Activated CD4-positive, alpha-beta memory T cell treated with anti-CD3 and anti-CD28 coated beads for 36 hours (primary cell): ENCODE results near the gene LRRC73. TPM values are rescaled to one million over a fixed set of nuclear protein-coding genes. Genes with fewer than 3 reads are reported as not detected.
"Not testable (repeated sequence)": the region's sequence is repeated elsewhere in the genome, so short reads cannot be mapped to it uniquely, and the experiment has no call there.

Source experiments
- CTCF ChIA-PET: fragments of 350-600 bp; sonication (Branson Sonifier 250); formaldehyde crosslinking; loops from one replicate; lab custom pipeline; 2021; ENCODE audit warnings: antibody characterized with exemption, inconsistent platforms; lab: Charles Lee
- POLR2A ChIA-PET: fragments of 350-600 bp; sonication (Branson Sonifier 250); formaldehyde crosslinking; loops from one replicate; lab custom pipeline; 2021; ENCODE audit warnings: antibody characterized with exemption; lab: Charles Lee
- DNase-seq: peaks from one replicate; pipeline ENCODE4 v3.0.0-alpha.2; 2020
- H3K27ac Mint-ChIP-seq: one replicate; pipeline ENCODE4 v1.8.0; 2021; ENCODE audit warnings: mixed read lengths
- H3K27me3 Mint-ChIP-seq: one replicate; pipeline ENCODE4 v1.8.0; 2021; ENCODE audit warnings: mixed read lengths
- H3K36me3 Mint-ChIP-seq: one replicate; pipeline ENCODE4 v1.8.0; 2021; ENCODE audit warnings: mixed read lengths
- H3K4me1 Mint-ChIP-seq: one replicate; pipeline ENCODE4 v1.8.0; 2021; ENCODE audit warnings: low read depth, mixed read lengths
- H3K4me3 Mint-ChIP-seq: one replicate; pipeline ENCODE4 v1.8.0; 2021; ENCODE audit warnings: mild to moderate bottlenecking, mixed read lengths
- H3K9me3 Mint-ChIP-seq: one replicate; pipeline ENCODE4 v1.8.0; 2021; ENCODE audit warnings: mixed read lengths
- intact Hi-C: fragments of 100-400 bp; cut with micrococcal nuclease; formaldehyde crosslinking; loops from one replicate; pipeline ENCODE4 v1.15.1; 2023
- total RNA-seq, 2 experiments: library from RNA; stranded (reverse); gene quantifications; one replicate each; pipeline ENCODE4 v1.2.3, GENCODE V29; 2021

Gene LRRC73
- total RNA-seq, 2 experiments from 2014 or later: 0.12 TPM; not detected in 1

DNA sequence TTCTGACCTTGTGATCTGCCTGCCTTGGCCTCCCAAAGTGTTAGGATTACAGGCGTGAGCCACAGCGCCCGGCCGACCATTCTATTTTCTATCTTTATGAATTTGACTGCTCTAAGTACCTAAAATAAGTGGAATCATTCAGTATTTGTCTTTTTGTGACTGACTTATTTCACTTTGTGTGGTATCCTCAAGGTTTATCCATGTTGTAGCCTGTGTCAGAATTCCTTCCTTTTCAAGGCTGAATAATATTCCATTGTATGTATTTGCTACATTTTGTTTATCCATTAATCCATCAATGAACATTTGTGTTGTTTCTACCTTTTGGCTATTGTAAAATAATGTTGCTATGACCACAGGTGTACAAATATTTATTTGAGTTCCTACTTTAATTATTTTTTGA lies 37.6 kb downstream of the LRRC73 start:
- no peak for DNase-seq
- Mint-ChIP-seq H3K9me3 (no peaks in the 10 kb centered on the region), H3K27me3 (peaks cover 11% of the 10 kb centered on the region), H3K36me3 (no peaks in the 10 kb centered on the region), H3K27ac (no peak overlapping the region), H3K4me1 (peaks cover 10% of the 10 kb centered on the region), H3K4me3 (no peak overlapping the region)
- ChIA-PET CTCF (no interaction called here), POLR2A (no interaction called here)
- intact Hi-C loops: no loop called here

- intact Hi-C loops: no loop called here
- Mint-ChIP-seq H3K27ac (no peak overlapping the region), H3K4me1 (no peaks in the 10 kb centered on the region), H3K9me3 (no peaks in the 10 kb centered on the region), H3K4me3 (no peak overlapping the region), H3K27me3 (peaks cover 15% of the 10 kb centered on the region), H3K36me3 (no peaks in the 10 kb centered on the region)
- no peak for DNase-seq
- ChIA-PET CTCF (interaction anchor here (0.8 kb wide), 1 partner anchor 36 kb away, joined by 3 read pairs; no protein-coding TSS in a partner anchor), POLR2A (no interaction called here)
These were observed 38.7 kb downstream of the LRRC73 start for GRCh38 chr6:43471399-43471798.

- Mint-ChIP-seq H3K36me3 (no peaks in the 10 kb centered on the region), H3K4me3 (no peak overlapping the region)
- CTCF ChIA-PET: interaction anchor here (0.8 kb wide), 1 partner anchor 36 kb away, joined by 3 read pairs; no protein-coding TSS in a partner anchor
These were observed 40.2 kb downstream of the LRRC73 start for GRCh38 chr6:43469947-43470346.

DNA sequence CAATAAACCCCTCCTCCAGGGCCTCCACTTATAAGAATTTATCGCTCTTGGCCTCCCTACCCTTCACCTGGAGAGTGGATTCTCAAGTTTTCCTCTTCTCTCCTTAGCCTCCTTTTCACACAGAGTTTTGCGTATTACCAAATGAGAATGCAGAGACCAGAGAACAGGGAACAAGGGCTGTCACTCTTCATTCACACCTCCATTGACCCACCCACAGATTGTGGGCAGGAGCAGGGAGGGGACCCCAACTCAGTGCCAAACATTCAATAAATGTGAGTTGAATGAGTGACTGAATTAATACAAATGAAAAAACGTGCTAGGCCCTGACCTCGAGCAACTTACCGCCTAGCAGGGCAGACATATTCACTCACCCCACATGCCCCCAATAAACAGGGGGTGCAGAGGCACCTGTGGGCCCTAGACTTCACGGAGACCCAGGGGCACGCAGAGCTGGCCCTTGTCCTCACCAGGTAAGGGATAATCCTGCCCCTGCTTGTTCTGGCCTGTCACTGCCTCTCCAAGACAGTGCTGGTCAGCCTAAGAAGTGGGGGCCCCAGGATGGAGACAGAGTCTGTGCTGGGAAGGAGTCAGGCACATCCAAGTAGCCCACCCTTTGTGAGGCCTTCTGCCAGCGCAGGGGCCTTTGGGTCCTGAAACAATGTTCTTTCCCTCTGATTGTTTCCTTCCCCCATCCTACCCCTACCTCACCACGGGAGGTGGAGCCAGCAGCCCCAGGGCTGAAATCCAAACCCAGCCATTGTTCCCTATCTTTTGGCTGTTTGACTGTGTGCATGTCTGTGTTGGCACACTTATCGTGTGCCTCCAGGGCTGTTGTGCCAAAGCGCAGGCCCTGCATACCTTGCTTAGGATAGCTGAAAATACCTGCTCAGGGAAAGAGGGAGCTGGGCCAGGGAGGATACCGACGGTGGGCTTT lies 41.1 kb downstream of the LRRC73 start:
- Mint-ChIP-seq H3K4me3 (no peak overlapping the region), H3K4me1 (no peaks in the 10 kb centered on the region), H3K36me3 (no peaks in the 10 kb centered on the region), H3K27ac (no peak overlapping the region), H3K9me3 (no peaks in the 10 kb centered on the region), H3K27me3 (peaks cover 19% of the 10 kb centered on the region)
- DNase-seq: no peak
- intact Hi-C loops: no loop called here
- CTCF ChIA-PET: no interaction called here
- POLR2A ChIA-PET: no interaction called here

More at GRCh38 chr6:43469947-43470346, 40.2 kb downstream of the LRRC73 start:
- no peaks in the 10 kb centered on the region for H3K9me3 Mint-ChIP-seq
- peak; percentile 13 for DNase-seq
- H3K27me3 Mint-ChIP-seq: peaks cover 18% of the 10 kb centered on the region
- POLR2A ChIA-PET: no interaction called here
- intact Hi-C loops: no loop called here
- H3K27ac Mint-ChIP-seq: no peak overlapping the region
- no peaks in the 10 kb centered on the region for H3K4me1 Mint-ChIP-seq

DNA sequence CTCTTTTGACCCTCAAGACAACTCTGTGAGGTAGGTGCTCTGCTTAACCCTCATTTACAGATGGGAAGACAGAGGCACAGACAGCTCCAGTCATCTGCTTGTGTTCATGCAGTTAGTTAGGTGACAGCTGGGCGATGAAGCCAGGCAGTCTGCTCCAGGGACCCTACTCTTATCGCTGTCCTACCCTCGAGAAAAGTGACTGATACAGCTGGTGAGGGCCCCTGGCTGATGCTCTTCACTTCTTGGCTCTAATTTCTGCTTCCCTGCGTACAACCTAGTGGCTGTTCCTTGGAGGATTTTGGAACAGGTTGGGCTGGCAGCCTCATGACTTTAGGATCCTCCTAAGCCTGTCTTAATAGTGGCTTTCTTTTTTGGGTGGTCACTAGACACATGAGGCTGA lies 41.9 kb downstream of the LRRC73 start:
- intact Hi-C loops: no loop called here
- H3K4me1 Mint-ChIP-seq: no peaks in the 10 kb centered on the region
- H3K27ac Mint-ChIP-seq: no peak overlapping the region
- DNase-seq: no peak
- POLR2A ChIA-PET: no interaction called here
- CTCF ChIA-PET: interaction anchor here (1.2 kb wide), 1 partner anchor 39 kb away, joined by 5 read pairs; no protein-coding TSS in a partner anchor
- H3K4me3 Mint-ChIP-seq: no peak overlapping the region
- peaks cover 19% of the 10 kb centered on the region for H3K27me3 Mint-ChIP-seq
- no peaks in the 10 kb centered on the region for H3K9me3 Mint-ChIP-seq
- H3K36me3 Mint-ChIP-seq: no peaks in the 10 kb centered on the region

- Mint-ChIP-seq H3K4me1 (no peaks in the 10 kb centered on the region), H3K36me3 (no peaks in the 10 kb centered on the region), H3K27me3 (peaks cover 22% of the 10 kb centered on the region), H3K9me3 (no peaks in the 10 kb centered on the region), H3K4me3 (no peak overlapping the region), H3K27ac (no peak overlapping the region)
- no peak for DNase-seq
- ChIA-PET POLR2A (no interaction called here), CTCF (interaction anchor here (1.2 kb wide), 1 partner anchor 39 kb away, joined by 5 read pairs; no protein-coding TSS in a partner anchor)
- intact Hi-C loops: no loop called here
These were observed 42.4 kb downstream of the LRRC73 start for GRCh38 chr6:43467752-43468151.

DNA sequence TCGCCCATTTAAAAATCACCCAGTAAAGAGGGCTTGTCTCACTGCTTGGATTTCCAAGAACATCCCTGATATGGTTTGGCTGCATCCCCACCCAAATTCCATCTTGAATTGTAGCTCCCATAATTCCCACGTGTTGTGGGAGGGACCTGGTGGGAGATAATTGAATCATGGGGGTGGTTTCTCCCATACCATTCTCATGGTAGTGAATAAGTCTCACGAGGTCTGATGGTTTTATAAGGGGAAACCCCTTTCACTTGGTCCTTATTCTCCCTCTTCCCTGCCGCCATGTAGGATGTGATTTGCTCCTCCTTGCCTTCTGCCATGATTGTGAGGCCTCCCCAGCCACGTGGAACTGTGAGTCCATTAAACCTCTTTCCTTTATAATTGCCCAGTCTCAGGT lies 42.9 kb downstream of the LRRC73 start:
- DNase-seq, H3K27ac Mint-ChIP-seq, H3K4me1 Mint-ChIP-seq: not testable (repeated sequence)

DNA sequence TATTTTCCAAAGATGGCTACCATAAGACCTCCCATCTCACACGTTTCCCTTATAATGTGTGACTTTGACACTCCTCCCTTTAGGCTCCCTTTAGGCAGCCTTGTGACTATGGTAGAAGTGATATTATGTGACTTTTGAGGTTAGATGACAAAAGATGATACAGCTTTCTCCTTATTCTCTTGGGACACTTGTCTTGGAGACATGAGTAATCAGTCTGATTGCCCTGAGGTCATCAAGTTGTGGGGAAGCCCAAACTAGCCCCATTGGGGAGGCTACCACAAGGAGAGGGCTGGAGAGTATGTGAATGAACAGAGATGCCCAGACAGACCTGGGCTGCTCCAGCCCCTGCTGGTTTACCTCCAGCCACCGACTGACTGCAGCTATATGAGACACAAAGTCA lies 44.2 kb downstream of the LRRC73 start:
- Mint-ChIP-seq H3K9me3 (no peaks in the 10 kb centered on the region), H3K4me3 (no peak overlapping the region), H3K27ac (no peak overlapping the region), H3K36me3 (no peaks in the 10 kb centered on the region), H3K27me3 (peaks cover 24% of the 10 kb centered on the region), H3K4me1 (no peaks in the 10 kb centered on the region)
- intact Hi-C loops: no loop called here
- DNase-seq: no peak
- CTCF ChIA-PET: no interaction called here
- POLR2A ChIA-PET: no interaction called here

More for the DNA sequence above, 42.9 kb downstream of the LRRC73 start:
- H3K27me3 Mint-ChIP-seq: peaks cover 22% of the 10 kb centered on the region
- intact Hi-C loops, H3K4me3 Mint-ChIP-seq, H3K36me3 Mint-ChIP-seq, H3K9me3 Mint-ChIP-seq, POLR2A ChIA-PET: not testable (repeated sequence)
- CTCF ChIA-PET: interaction anchor here (1.2 kb wide), 1 partner anchor 40 kb away, joined by 5 read pairs; no protein-coding TSS in a partner anchor

DNA sequence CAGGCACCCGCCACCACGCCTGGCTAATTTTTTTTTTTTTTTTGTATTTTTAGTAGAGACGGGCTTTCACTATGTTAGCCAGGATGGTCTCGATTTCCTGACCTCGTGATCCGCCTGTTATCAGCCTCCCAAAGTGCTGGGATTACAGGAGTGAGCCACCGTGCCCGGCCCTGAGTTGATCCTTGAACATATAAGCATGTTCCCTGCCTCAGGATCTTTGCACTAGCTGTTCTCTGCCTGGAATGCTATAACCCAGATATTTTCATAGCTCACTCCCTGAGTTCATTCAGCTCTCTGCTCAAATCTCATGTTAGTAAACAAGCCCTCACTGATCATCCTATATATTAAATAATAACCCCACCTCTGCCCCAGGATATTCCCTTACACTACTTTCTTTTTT lies 45.8 kb downstream of the LRRC73 start:
- H3K27ac Mint-ChIP-seq: no peak overlapping the region
- H3K4me3 Mint-ChIP-seq: no peak overlapping the region
- CTCF ChIA-PET: interaction anchor here (0.7 kb wide), 1 partner anchor 621 kb away, joined by 4 read pairs; no protein-coding TSS in a partner anchor
- POLR2A ChIA-PET: no interaction called here
- no peak for DNase-seq
- no peaks in the 10 kb centered on the region for H3K4me1 Mint-ChIP-seq
- H3K27me3 Mint-ChIP-seq: peaks cover 20% of the 10 kb centered on the region
- H3K9me3 Mint-ChIP-seq: no peaks in the 10 kb centered on the region
- intact Hi-C loops: no loop called here
- H3K36me3 Mint-ChIP-seq: no peaks in the 10 kb centered on the region

- Mint-ChIP-seq H3K27ac (no peak overlapping the region), H3K36me3 (no peaks in the 10 kb centered on the region), H3K4me3 (no peak overlapping the region), H3K4me1 (no peaks in the 10 kb centered on the region), H3K9me3 (no peaks in the 10 kb centered on the region), H3K27me3 (peaks cover 12% of the 10 kb centered on the region)
- POLR2A ChIA-PET: interaction anchor here (0.7 kb wide), 1 partner anchor 105 kb away, joined by 3 read pairs; no protein-coding TSS in a partner anchor
- DNase-seq: no peak
- CTCF ChIA-PET: no interaction called here
- intact Hi-C loops: no loop called here
These were observed 48.2 kb downstream of the LRRC73 start for GRCh38 chr6:43461936-43462335.

DNA sequence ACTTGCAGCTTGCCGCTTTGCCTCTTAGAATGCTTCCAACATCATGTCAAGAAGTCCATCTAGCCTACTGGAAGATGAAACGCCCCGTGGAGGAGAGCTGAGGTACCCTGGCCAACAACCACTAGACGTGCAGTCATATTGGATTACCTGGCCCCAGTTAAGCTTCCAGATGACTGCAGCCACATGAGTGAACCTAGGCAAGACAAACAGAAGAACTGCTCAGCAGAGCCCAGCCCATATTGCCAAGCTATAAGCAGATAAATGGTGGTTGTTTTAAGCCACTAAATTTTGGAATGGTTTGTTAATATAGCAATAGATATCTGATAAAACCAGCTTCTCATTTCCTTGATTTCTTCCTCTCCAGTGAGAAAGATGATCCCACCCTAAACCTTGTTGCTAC lies 50.1 kb downstream of the LRRC73 start:
- peaks cover 16% of the 10 kb centered on the region for H3K27me3 Mint-ChIP-seq

DNA sequence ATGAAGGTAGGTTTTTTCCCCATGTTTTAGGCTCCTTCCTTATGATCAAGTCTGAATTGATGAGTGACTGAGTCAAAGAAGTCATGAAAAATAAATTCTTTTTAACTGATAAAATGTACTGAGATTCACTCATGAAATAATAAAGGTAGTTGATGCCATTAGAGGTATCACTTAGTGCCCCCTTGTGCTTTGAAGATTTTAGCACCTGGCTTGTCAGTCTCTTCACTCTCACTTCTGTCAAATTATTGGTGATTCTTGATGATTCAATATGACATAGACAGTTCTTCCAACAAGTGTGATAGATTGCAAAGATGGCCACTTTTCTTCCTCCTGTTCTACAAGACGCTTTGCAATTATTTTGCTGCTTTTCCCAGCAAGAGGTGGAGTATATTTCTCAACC lies 50.6 kb downstream of the LRRC73 start:
- H3K27ac Mint-ChIP-seq: no peak overlapping the region
- ChIA-PET POLR2A (interaction anchor here (0.7 kb wide), 1 partner anchor 230 kb away, joined by 3 read pairs; the partner anchor contains the start of gene DNPH1), CTCF (interaction anchor here (0.9 kb wide), 1 partner anchor 46 kb away, joined by 4 read pairs; no protein-coding TSS in a partner anchor)
- DNase-seq: no peak
- no peak overlapping the region for H3K4me3 Mint-ChIP-seq
- H3K27me3 Mint-ChIP-seq: peaks cover 16% of the 10 kb centered on the region
- peaks cover 8% of the 10 kb centered on the region for H3K4me1 Mint-ChIP-seq
- H3K9me3 Mint-ChIP-seq: no peaks in the 10 kb centered on the region
- intact Hi-C loops: no loop called here
- no peaks in the 10 kb centered on the region for H3K36me3 Mint-ChIP-seq

More for the DNA sequence above, 50.1 kb downstream of the LRRC73 start:
- H3K36me3 Mint-ChIP-seq: no peaks in the 10 kb centered on the region
- no peak for DNase-seq
- H3K9me3 Mint-ChIP-seq: no peaks in the 10 kb centered on the region
- ChIA-PET CTCF (interaction anchor here (0.9 kb wide), 1 partner anchor 46 kb away, joined by 4 read pairs; no protein-coding TSS in a partner anchor), POLR2A (no interaction called here)
- H3K4me1 Mint-ChIP-seq: peaks cover 8% of the 10 kb centered on the region
- intact Hi-C loops: no loop called here
- no peak overlapping the region for H3K4me3 Mint-ChIP-seq
- H3K27ac Mint-ChIP-seq: no peak overlapping the region
